HepG2 (cell line): ENCODE measurements around the gene AUTS2. TPM values are rescaled to one million over a fixed set of nuclear protein-coding genes. Genes with fewer than 3 reads are reported as not detected.

ENCODE experiments used
- ATAC-seq: fragments of 200-7000 bp; cut with Tn5 transposase; 3 replicates; pipeline ENCODE4 v1.9.1; 2020; ENCODE audit warnings: mild to moderate bottlenecking, moderate library complexity
- BruUV-seq: library from RNA; stranded (reverse); fragments of 400-500 nt; replicated peaks from 2 replicates; lab custom pipeline; 2021; lab: Mats Ljungman, UMichigan
- CTCF ChIA-PET: fragments of 300-600 bp; formaldehyde crosslinking; extraction: SDS; loops from one replicate; lab custom pipeline; 2021; ENCODE audit warnings: low total read pairs, inconsistent platforms, low intra/inter-chr PET ratio; lab: Yijun Ruan, JAX
- POLR2A ChIA-PET: fragments of 350-600 bp; sonication (Branson Sonifier 250); formaldehyde crosslinking; loops from one replicate; lab custom pipeline; 2020; ENCODE audit warnings: antibody characterized with exemption, inconsistent platforms; lab: Yijun Ruan, JAX
- DNase-seq: peaks from one replicate; pipeline ENCODE4 v3.0.0-alpha.2; 2015; ENCODE audit warnings: low spot score
- FAIRE-seq: peaks from 3 replicates; lab custom pipeline; 2011; peaks lifted over from hg19 to GRCh38; lab: Jason Lieb, UNC
- H2AFZ ChIP-seq: one replicate; pipeline ENCODE4 v1.6.1; 2011; ENCODE audit warnings: low read length, inconsistent platforms
- H3K27ac ChIP-seq: fragments of 300-600 bp; 3 replicates; pipeline ENCODE4 v1.8.0; 2011; ENCODE audit warnings: mixed run types, mild to moderate bottlenecking, mixed read lengths, low read length, inconsistent platforms; ENCODE audit not compliant: insufficient read depth; ENCODE audit errors: extremely low read length
- H3K27me3 ChIP-seq, 2 experiments: fragments of 200-600 bp in 1 of 2; 2 replicates in 1 of 2; 3 replicates in 1 of 2; pipeline versions ENCODE4 v1.6.0 to v1.8.0; 2011; ENCODE audit warnings: low read length in 2 of 2, mild to moderate bottlenecking in 2 of 2, moderate library complexity in 2 of 2, inconsistent platforms in 1 of 2; ENCODE audit not compliant: insufficient read depth in 2 of 2, control insufficient read depth in 1 of 2
- H3K36me3 ChIP-seq, 2 experiments: fragments of 200-600 bp in 1 of 2; replicated peaks in 1 of 2; 2 replicates in 1 of 2; 3 replicates in 1 of 2; pipeline versions ENCODE4 v1.5.1 to v1.8.0; 2011; ENCODE audit warnings: low read length in 2 of 2, inconsistent platforms in 1 of 2; ENCODE audit not compliant: insufficient read depth in 2 of 2, control insufficient read depth in 1 of 2
- H3K4me1 ChIP-seq: 2 replicates; pipeline ENCODE4 v1.5.1; 2012; ENCODE audit warnings: low read length, inconsistent platforms; ENCODE audit not compliant: insufficient read depth
- H3K4me2 ChIP-seq: 2 replicates; pipeline ENCODE4 v1.6.0; 2011; ENCODE audit warnings: low read depth, low read length, inconsistent platforms
- H3K4me3 ChIP-seq, 3 experiments: fragments of 200-600 bp in 1 of 3; sonication (generic), shearing (Covaris generic) in 1 of 3; replicated peaks in 1 of 3; 2 replicates each; pipeline ENCODE4 v1.5.1; 2011 to 2016; ENCODE audit warnings: low read length in 3 of 3, inconsistent platforms in 2 of 3, low read depth in 2 of 3, mild to moderate bottlenecking in 2 of 3, control low read depth in 1 of 3, mixed read lengths in 1 of 3; ENCODE audit not compliant: insufficient read depth in 1 of 3
- H3K79me2 ChIP-seq: one replicate; pipeline ENCODE4 v1.6.1; 2011; ENCODE audit warnings: low read length, inconsistent platforms; ENCODE audit not compliant: insufficient read depth
- H3K9ac ChIP-seq: 2 replicates; pipeline ENCODE4 v1.6.0; 2011; ENCODE audit warnings: mild to moderate bottlenecking, low read depth, low read length, inconsistent platforms; ENCODE audit not compliant: insufficient read depth
- H3K9me3 ChIP-seq: 2 replicates; pipeline ENCODE4 v1.5.1; 2012; ENCODE audit warnings: mild to moderate bottlenecking, low read length
- H4K20me1 ChIP-seq: 2 replicates; pipeline ENCODE4 v1.6.0; 2011; ENCODE audit warnings: inconsistent platforms, mild to moderate bottlenecking, low read length, moderate library complexity; ENCODE audit not compliant: insufficient read depth
- E2F5 ChIP-seq: sonication (generic); formaldehyde crosslinking; conservative IDR thresholded peaks from 2 replicates; pipeline ENCODE4 v1.4.0; 2020; ENCODE audit warnings: missing genetic modification reagents
- ETV5 ChIP-seq: IDR thresholded peaks from 2 replicates; pipeline ENCODE4 v1.6.1; 2018; ENCODE audit warnings: missing biosample characterization, missing genetic modification reagents, inconsistent platforms, borderline replicate concordance
- HMG20A ChIP-seq: IDR thresholded peaks from 2 replicates; pipeline ENCODE4 v1.6.1; 2016; ENCODE audit warnings: borderline replicate concordance
- KDM4B ChIP-seq: sonication (generic); formaldehyde crosslinking; IDR thresholded peaks from 2 replicates; pipeline ENCODE4 v1.4.0; 2020; ENCODE audit warnings: missing genetic modification reagents
- KIAA2018 ChIP-seq: sonication (generic); formaldehyde crosslinking; IDR thresholded peaks from 2 replicates; pipeline ENCODE4 v1.5.0; 2020; ENCODE audit warnings: mild to moderate bottlenecking, missing genetic modification reagents, borderline replicate concordance
- RXRA ChIP-seq: sonication (generic); formaldehyde crosslinking; IDR thresholded peaks from 2 replicates; pipeline ENCODE4 v1.5.1; 2020; ENCODE audit warnings: missing genetic modification reagents
- ZBTB8A ChIP-seq: sonication (generic); formaldehyde crosslinking; IDR thresholded peaks from 2 replicates; pipeline ENCODE4 v1.4.0; 2020; ENCODE audit warnings: mild to moderate bottlenecking, low read depth, missing genetic modification reagents, borderline replicate concordance
- ZNF609 ChIP-seq: sonication (generic); formaldehyde crosslinking; IDR thresholded peaks from 2 replicates; pipeline ENCODE4 v1.4.0; 2020; ENCODE audit warnings: mild to moderate bottlenecking, missing genetic modification reagents, borderline replicate concordance
- ZNF703 ChIP-seq: sonication (generic); formaldehyde crosslinking; IDR thresholded peaks from 2 replicates; pipeline ENCODE4 v1.5.1; 2020; ENCODE audit warnings: missing genetic modification reagents, mild to moderate bottlenecking, moderate library complexity, borderline replicate concordance
- WGBS: methylation state at CpG from one replicate; pipeline ENCODE4 v1.1.6; 2017; ENCODE audit warnings: low lambda C conversion rate; 5-methylcytosine and 5-hydroxymethylcytosine counted together
- in situ Hi-C: cut with HindIII; loops from 2 replicates; pipeline ENCODE4 v1.10.0; 2017; ENCODE audit warnings: low pct_unique_long_range_greater_than_20kb; ENCODE audit not compliant: extremely low pct_ligation_motif_present
- intact Hi-C: fragments of 100-400 bp; cut with micrococcal nuclease; formaldehyde crosslinking; loops from one replicate; pipeline ENCODE4 v1.10.0; 2022; ENCODE audit not compliant: unreplicated experiment
- polyA plus RNA-seq, 8 experiments: library from polyadenylated mRNA; depleted of rRNA in 3 of 8; stranded (reverse) in 7 of 8; unstranded in 1 of 8; fragments of >200 nt; fragmentation: Illumina TruSeq in 4 of 8; extraction: Trizol in 4 of 8; gene quantifications; 2 replicates each; pipeline versions ENCODE4 v1.2.1 to v1.2.3, GENCODE V29; 2011 to 2016; ENCODE audit warnings: low read depth in 4 of 8, missing spikeins in 1 of 8, mixed read lengths in 1 of 8; ENCODE audit not compliant: insufficient read depth in 1 of 8
- total RNA-seq, 5 experiments: library from RNA; depleted of rRNA; stranded (reverse); fragments of >200 nt; fragmentation: Illumina TruSeq; extraction: Trizol; gene quantifications; 2 replicates each; pipeline ENCODE4 v1.2.3, GENCODE V29; 2016; ENCODE audit warnings: low read depth in 1 of 5

AUTS2 gene
- total and polyA plus RNA-seq, 2 of the 13 experiments (the other 11 are each of a cell fraction or from before 2014, with no cell fraction given), result 0.38 TPM; not detected in 1

GRCh38 chr7:70833726-70834125, 1235.5 kb downstream of the AUTS2 start:
- FAIRE-seq (no peak), DNase-seq (no peak), ATAC-seq (no peak)
- H4K20me1 ChIP-seq, result no peaks in the 10 kb centered on the region
- WGBS, result 36% methylated on average over 1 of the region's 1 CpG
- in situ Hi-C loops, result no loop called here
- H3K4me1 ChIP-seq, result peaks cover 34% of the 10 kb centered on the region
- H3K4me2 ChIP-seq, result no peak overlapping the region
- peaks cover 0 to 6% of the 10 kb centered on the region in 2 experiments; a peak in 1 of 5 replicates for H3K27me3 ChIP-seq
- intact Hi-C loops, result no loop called here
- no peaks in the 10 kb centered on the region for H3K36me3 ChIP-seq
- no peak overlapping the region for H3K9ac ChIP-seq
- no peak overlapping the region for H3K4me3 ChIP-seq
- POLR2A ChIA-PET, result no interaction called here
- H3K9me3 ChIP-seq, result peaks cover 14% of the 10 kb centered on the region
- no peak overlapping the region for H3K27ac ChIP-seq
- H3K79me2 ChIP-seq, result no peaks in the 10 kb centered on the region
- CTCF ChIA-PET, result no interaction called here
- BruUV-seq, result no TSS peak
- H2AFZ ChIP-seq, result no peak overlapping the region
- TF ChIP-seq ZNF609 (CRISPR knock-in tag) (no peak), ZNF703 (CRISPR knock-in tag) (no peak), HMG20A (no peak), KDM4B (CRISPR knock-in tag) (no peak), KIAA2018 (CRISPR knock-in tag) (no peak), E2F5 (CRISPR knock-in tag) (no peak), ETV5 (CRISPR knock-in tag) (no peak), ZBTB8A (CRISPR knock-in tag) (no peak), RXRA (CRISPR knock-in tag) (no peak)
